Measurements from ENCODE around the gene ZNF319. TPM values are rescaled to one million over a fixed set of nuclear protein-coding genes. Genes with fewer than 3 reads are reported as not detected.
A peak's percentile ranks its signal among the peaks of the same experiment; 100 is the strongest.

ZNF319 gene
- total and polyA plus RNA-seq, 2 donors from 2014 or later, result 2.9 to 10.9 TPM

GRCh38 chr16:57946181-57946801, 54.2 kb downstream of the ZNF319 start:
- no peak for TF ChIP-seq CTCF (IDR thresholded peaks at IDR 0.05; ENCODE audit: borderline replicate concordance, extremely low read depth, insufficient read depth)

GRCh38 chr16:57945740-57946138, 54.7 kb downstream of the ZNF319 start:
- no peaks in the 10 kb centered on the region for H3K4me1 ChIP-seq (ENCODE audit: control insufficient read depth in 2 of 3, insufficient read depth in 2 of 3, low read depth in 1 of 3, low read length in 3 of 3)
- H3K9me3 ChIP-seq (ENCODE audit: control insufficient read depth in 2 of 3, insufficient read depth in 1 of 3, low read length in 3 of 3), result no peaks in the 10 kb centered on the region
- no peak overlapping the region for H3K27ac ChIP-seq (ENCODE audit: low read depth in 2 of 2, low read length in 2 of 2)
- no peak overlapping the region for H3K4me3 ChIP-seq (ENCODE audit: low read length in 3 of 3)
- H3K9ac ChIP-seq (ENCODE audit: low read length in 3 of 3), result no peak overlapping the region
- FAIRE-seq, result no peak
- H3K36me3 ChIP-seq (ENCODE audit: control insufficient read depth in 2 of 3, insufficient read depth in 3 of 3, low read length in 3 of 3), result no peaks in the 10 kb centered on the region
- DNase-seq, result no peak
- no peaks in the 10 kb centered on the region for H3K27me3 ChIP-seq (ENCODE audit: control insufficient read depth, insufficient read depth, low read length)
- intact Hi-C loops (cut with DNase I), result no loop called here
- TF ChIP-seq CTCF (IDR thresholded peaks at IDR 0.05; ENCODE audit: borderline replicate concordance, extremely low read depth, insufficient read depth), result no peak

More at GRCh38 chr16:57946181-57946801, 54.2 kb downstream of the ZNF319 start:
- intact Hi-C loops (cut with DNase I), result no loop called here
- H3K27me3 ChIP-seq (ENCODE audit: control insufficient read depth, insufficient read depth, low read length), result no peaks in the 10 kb centered on the region
- H3K4me1 ChIP-seq (ENCODE audit: control insufficient read depth in 2 of 3, insufficient read depth in 2 of 3, low read depth in 1 of 3, low read length in 3 of 3), result no peaks in the 10 kb centered on the region
- H3K9me3 ChIP-seq (ENCODE audit: control insufficient read depth in 2 of 3, insufficient read depth in 1 of 3, low read length in 3 of 3), result no peaks in the 10 kb centered on the region
- no peak overlapping the region for H3K4me3 ChIP-seq (ENCODE audit: low read length in 3 of 3)
- H3K9ac ChIP-seq (ENCODE audit: low read length in 3 of 3), result no peak overlapping the region
- DNase-seq (peak in 1 of 5 donors; percentile 48), FAIRE-seq (no peak)
- no peaks in the 10 kb centered on the region for H3K36me3 ChIP-seq (ENCODE audit: control insufficient read depth in 2 of 3, insufficient read depth in 3 of 3, low read length in 3 of 3)
- no peak overlapping the region for H3K27ac ChIP-seq (ENCODE audit: low read depth in 2 of 2, low read length in 2 of 2)

GRCh38 chr16:57944970-57945739, 55.3 kb downstream of the ZNF319 start:
- Histone ChIP-seq H3K27me3 (ENCODE audit: control insufficient read depth, insufficient read depth, low read length) (no peaks in the 10 kb centered on the region), H3K4me3 (ENCODE audit: low read length in 3 of 3) (no peak overlapping the region), H3K9me3 (ENCODE audit: control insufficient read depth in 2 of 3, insufficient read depth in 1 of 3, low read length in 3 of 3) (no peaks in the 10 kb centered on the region), H3K4me1 (ENCODE audit: control insufficient read depth in 2 of 3, insufficient read depth in 2 of 3, low read depth in 1 of 3, low read length in 3 of 3) (no peaks in the 10 kb centered on the region), H3K36me3 (ENCODE audit: control insufficient read depth in 2 of 3, insufficient read depth in 3 of 3, low read length in 3 of 3) (no peaks in the 10 kb centered on the region), H3K9ac (ENCODE audit: low read length in 3 of 3) (no peak overlapping the region), H3K27ac (ENCODE audit: low read depth in 2 of 2, low read length in 2 of 2) (no peak overlapping the region)
- TF ChIP-seq CTCF (IDR thresholded peaks at IDR 0.05; ENCODE audit: borderline replicate concordance, extremely low read depth, insufficient read depth), result no peak
- DNase-seq (peak in 4 of 5 donors; percentile 59 to 84 (median 76)), FAIRE-seq (no peak)
- intact Hi-C loops (cut with DNase I), result no loop called here

Other genes with a start within 250 kb of the ZNF319 start
- gene KIFC3, start 198.2 kb downstream of the ZNF319 start, total RNA-seq, result 109 TPM
- 74.9 TPM for gene KIFC3, start 198.2 kb downstream of the ZNF319 start, polyA plus RNA-seq (ENCODE audit: insufficient read depth, low read depth, low replicate concordance)
- gene CNGB1, start 29.5 kb downstream of the ZNF319 start, total RNA-seq, result not detected
- gene CNGB1, start 29.5 kb downstream of the ZNF319 start, polyA plus RNA-seq (ENCODE audit: insufficient read depth, low read depth, low replicate concordance), result not detected
- gene USB1, start 735 bp upstream of the ZNF319 start, total RNA-seq, result 32.8 TPM
- 18.3 TPM for gene USB1, start 735 bp upstream of the ZNF319 start, polyA plus RNA-seq (ENCODE audit: insufficient read depth, low read depth, low replicate concordance)
- 31.4 TPM for gene MMP15, start 25.1 kb upstream of the ZNF319 start, total RNA-seq
- 19.1 TPM for gene MMP15, start 25.1 kb upstream of the ZNF319 start, polyA plus RNA-seq (ENCODE audit: insufficient read depth, low read depth, low replicate concordance)
- gene CFAP20, start 128.7 kb upstream of the ZNF319 start, total RNA-seq, result 22.3 TPM
- 33.3 TPM for gene CFAP20, start 128.7 kb upstream of the ZNF319 start, polyA plus RNA-seq (ENCODE audit: insufficient read depth, low read depth, low replicate concordance)
- gene CSNK2A2, start 197.4 kb upstream of the ZNF319 start, total RNA-seq, result 55.3 TPM
- gene CSNK2A2, start 197.4 kb upstream of the ZNF319 start, polyA plus RNA-seq (ENCODE audit: insufficient read depth, low read depth, low replicate concordance), result 26.7 TPM